H1 (cell line): ENCODE measurements around the gene SGK1.

Experiments
- CTCF ChIP-seq, 3 experiments: IDR thresholded peaks; 1 replicate in 2 of 3; 2 replicates in 1 of 3; pipeline versions ENCODE4 v1.5.1 to v1.6.1; 2011; ENCODE audit warnings: low read length in 3 of 3, mild to moderate bottlenecking in 3 of 3, inconsistent platforms in 2 of 3, low read depth in 1 of 3, moderate library complexity in 1 of 3; ENCODE audit not compliant: insufficient read depth in 1 of 3; ENCODE audit errors: control extremely low read depth in 1 of 3
- EZH2 ChIP-seq: fragments of 200-600 bp; sonication (generic); IDR thresholded peaks from 2 replicates; pipeline ENCODE4 v1.7.1; 2012; ENCODE audit warnings: low read depth, mild to moderate bottlenecking, moderate library complexity, low read length, inconsistent platforms; ENCODE audit not compliant: severe bottlenecking
- FOSL1 ChIP-seq: IDR thresholded peaks from 2 replicates; pipeline ENCODE4 v1.6.1; 2011; ENCODE audit warnings: mild to moderate bottlenecking, low read depth, low read length, moderate library complexity; ENCODE audit not compliant: insufficient read depth
- GABPA ChIP-seq: IDR thresholded peaks from 2 replicates; pipeline ENCODE4 v1.6.1; 2011; ENCODE audit warnings: mild to moderate bottlenecking, low read length, moderate library complexity, borderline replicate concordance; ENCODE audit not compliant: insufficient read depth
- MAX ChIP-seq: IDR thresholded peaks from 2 replicates; pipeline ENCODE4 v1.6.1; 2012; ENCODE audit warnings: inconsistent platforms
- POLR2A ChIP-seq, 2 experiments: IDR thresholded peaks; 1 replicate in 1 of 2; 2 replicates in 1 of 2; pipeline ENCODE4 v1.6.1; 2011; ENCODE audit warnings: low read depth in 2 of 2, low read length in 2 of 2, mild to moderate bottlenecking in 2 of 2; ENCODE audit errors: control extremely low read depth in 1 of 2
- POLR2AphosphoS5 ChIP-seq: IDR thresholded peaks from 2 replicates; pipeline ENCODE4 v1.6.1; 2011; ENCODE audit warnings: low read depth, low read length
- SUZ12 ChIP-seq: fragments of 200-600 bp; sonication (generic); IDR thresholded peaks from 2 replicates; pipeline ENCODE4 v1.6.1; 2012; ENCODE audit warnings: mild to moderate bottlenecking, inconsistent platforms, low read length, moderate library complexity, mixed read lengths
- TCF12 ChIP-seq: IDR thresholded peaks from 2 replicates; pipeline ENCODE4 v1.6.1; 2011; ENCODE audit warnings: low read depth, mild to moderate bottlenecking, low read length
- TEAD4 ChIP-seq: IDR thresholded peaks from 2 replicates; pipeline ENCODE4 v1.6.1; 2012; ENCODE audit warnings: low read depth, low read length, inconsistent platforms, mixed read lengths
- USF2 ChIP-seq: IDR thresholded peaks from 2 replicates; pipeline ENCODE4 v1.6.1; 2011; ENCODE audit warnings: low read length, improper control_type of control experiment
- TF ChIP-seq, protein P1 (sequence below): IDR thresholded peaks from 2 replicates; pipeline ENCODE4 v1.6.1; 2012; ENCODE audit warnings: low read length, inconsistent platforms

DNA sequence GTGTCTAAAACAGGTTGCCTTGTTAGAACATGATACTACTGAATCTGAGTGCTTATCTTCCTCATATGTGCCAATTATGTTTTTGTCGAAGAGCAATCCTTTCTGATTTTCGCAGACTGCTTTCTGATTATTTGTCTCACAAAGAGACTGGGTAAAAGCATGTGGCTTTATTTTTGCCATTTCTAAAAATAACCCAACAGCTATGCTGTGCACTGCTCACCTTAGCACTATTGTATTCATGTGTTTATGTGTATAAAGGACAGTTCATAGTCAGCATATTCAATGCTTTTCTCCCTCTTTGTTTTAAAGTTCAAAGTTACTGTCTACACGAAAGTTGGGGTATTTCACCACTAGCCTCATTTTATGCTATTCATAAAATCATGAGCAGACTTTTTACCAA lies 127.0 kb downstream of the SGK1 start:
- TF ChIP-seq MAX, result no peak
- TF ChIP-seq, protein P1, sequence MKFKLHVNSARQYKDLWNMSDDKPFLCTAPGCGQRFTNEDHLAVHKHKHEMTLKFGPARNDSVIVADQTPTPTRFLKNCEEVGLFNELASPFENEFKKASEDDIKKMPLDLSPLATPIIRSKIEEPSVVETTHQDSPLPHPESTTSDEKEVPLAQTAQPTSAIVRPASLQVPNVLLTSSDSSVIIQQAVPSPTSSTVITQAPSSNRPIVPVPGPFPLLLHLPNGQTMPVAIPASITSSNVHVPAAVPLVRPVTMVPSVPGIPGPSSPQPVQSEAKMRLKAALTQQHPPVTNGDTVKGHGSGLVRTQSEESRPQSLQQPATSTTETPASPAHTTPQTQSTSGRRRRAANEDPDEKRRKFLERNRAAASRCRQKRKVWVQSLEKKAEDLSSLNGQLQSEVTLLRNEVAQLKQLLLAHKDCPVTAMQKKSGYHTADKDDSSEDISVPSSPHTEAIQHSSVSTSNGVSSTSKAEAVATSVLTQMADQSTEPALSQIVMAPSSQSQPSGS, result no peak
- no peak for TF ChIP-seq CTCF (IDR thresholded peaks at IDR 0.05; ENCODE audit: control extremely low read depth in 1 of 3, insufficient read depth in 1 of 3, low read depth in 1 of 3, low read length in 3 of 3)
- no peak for TF ChIP-seq POLR2A (IDR thresholded peaks at IDR 0.05; ENCODE audit: control extremely low read depth in 1 of 2, low read depth in 2 of 2, low read length in 2 of 2)
- no peak for TF ChIP-seq TEAD4
- TF ChIP-seq TCF12, result no peak
- TF ChIP-seq USF2, result no peak
- TF ChIP-seq GABPA, result no peak
- no peak for TF ChIP-seq FOSL1
- TF ChIP-seq EZH2, result no peak
- no peak for TF ChIP-seq POLR2AphosphoS5
- no peak for TF ChIP-seq SUZ12
